K562 (cell line): ENCODE measurements around the gene SCRN2. TPM values are rescaled to one million over a fixed set of nuclear protein-coding genes. Genes with fewer than 3 reads are reported as not detected.

Experiments
- ATAC-seq: fragments of 200-7000 bp; cut with Tn5 transposase; 3 replicates; pipeline ENCODE4 v1.9.1; 2020; ENCODE audit warnings: moderate library complexity
- BruUV-seq: library from RNA; stranded (reverse); fragments of 400-500 nt; replicated peaks from 2 replicates; lab custom pipeline; 2021; lab: Mats Ljungman, UMichigan
- CTCF ChIA-PET: fragments of 300-600 bp; formaldehyde crosslinking; extraction: SDS; loops from one replicate; lab custom pipeline; 2021; ENCODE audit warnings: low intra/inter-chr PET ratio; lab: Yijun Ruan, JAX
- POLR2A ChIA-PET: fragments of 300-600, 350-650 bp; sonication (Branson Sonifier 250); formaldehyde crosslinking; extraction: SDS; loops from one replicate; lab custom pipeline; 2021; ENCODE audit warnings: antibody characterized with exemption, inconsistent platforms; lab: Yijun Ruan, JAX
- DNase-seq, 4 experiments: peaks; one replicate each; pipeline versions ENCODE4 v3.0.0 to v3.0.0-alpha.2; 2011 to 2018; ENCODE audit warnings: low spot score in 3 of 4, mixed read lengths in 3 of 4; ENCODE audit errors: extremely low read depth in 1 of 4
- FAIRE-seq: peaks from 2 replicates; lab custom pipeline; 2011; peaks lifted over from hg19 to GRCh38; lab: Jason Lieb, UNC
- H2AFZ ChIP-seq: 2 replicates; pipeline ENCODE4 v1.6.0; 2011; ENCODE audit warnings: low read depth, low read length, control low read depth, inconsistent platforms
- H3K27ac ChIP-seq: fragments of 200-600 bp; 3 replicates; pipeline ENCODE4 v1.8.0; 2011; ENCODE audit warnings: low read depth, mild to moderate bottlenecking, control low read depth, inconsistent platforms, low read length, moderate library complexity, mixed read lengths; ENCODE audit errors: extremely low read depth
- H3K27me3 ChIP-seq, 2 experiments: fragments of 300-600 bp in 1 of 2; 2 replicates in 1 of 2; 3 replicates in 1 of 2; pipeline versions ENCODE4 v1.6.0 to v1.8.0; 2011; ENCODE audit warnings: inconsistent platforms in 2 of 2, low read length in 2 of 2, mild to moderate bottlenecking in 1 of 2, mixed read lengths in 1 of 2, moderate library complexity in 1 of 2; ENCODE audit not compliant: control insufficient read depth in 2 of 2, insufficient read depth in 2 of 2
- H3K36me3 ChIP-seq: fragments of 300-600 bp; 3 replicates; pipeline ENCODE4 v1.8.0; 2011; ENCODE audit warnings: mild to moderate bottlenecking, low read length, inconsistent platforms; ENCODE audit not compliant: control insufficient read depth, insufficient read depth
- H3K4me1 ChIP-seq, 2 experiments: fragments of 200-600 bp in 1 of 2; replicated peaks in 1 of 2; 2 replicates in 1 of 2; 3 replicates in 1 of 2; pipeline versions ENCODE4 v1.5.1 to v1.8.0; 2011; ENCODE audit warnings: inconsistent platforms in 2 of 2, low read length in 2 of 2, mild to moderate bottlenecking in 1 of 2, mixed read lengths in 1 of 2, moderate library complexity in 1 of 2; ENCODE audit not compliant: control insufficient read depth in 2 of 2, insufficient read depth in 2 of 2
- H3K4me2 ChIP-seq: 2 replicates; pipeline ENCODE4 v1.6.1; 2011; ENCODE audit warnings: low read length, control low read depth, inconsistent platforms, mixed read lengths; ENCODE audit not compliant: insufficient read depth
- H3K4me3 ChIP-seq: fragments of 200-600 bp; sonication (generic), shearing (Covaris generic); 2 replicates; pipeline ENCODE4 v1.5.1; 2016; ENCODE audit warnings: control low read depth, inconsistent platforms
- H3K79me2 ChIP-seq: fragments of 200-600 bp; 3 replicates; pipeline ENCODE4 v1.8.0; 2011; ENCODE audit warnings: low read length, inconsistent platforms; ENCODE audit not compliant: control insufficient read depth, insufficient read depth
- H3K9ac ChIP-seq, 2 experiments: 2 replicates each; pipeline versions ENCODE4 v1.6.0 to v1.6.1; 2011; ENCODE audit warnings: low read depth in 2 of 2, low read length in 2 of 2, control low read depth in 1 of 2, inconsistent platforms in 1 of 2, mild to moderate bottlenecking in 1 of 2, mixed read lengths in 1 of 2; ENCODE audit not compliant: insufficient read depth in 1 of 2
- H3K9me1 ChIP-seq: one replicate; pipeline ENCODE4 v1.6.0; 2011; ENCODE audit warnings: inconsistent platforms, mild to moderate bottlenecking, low read length, moderate library complexity; ENCODE audit not compliant: control insufficient read depth, insufficient read depth
- H3K9me3 ChIP-seq: replicated peaks from 2 replicates; pipeline ENCODE4 v1.5.1; 2011; ENCODE audit warnings: low read depth, low read length, inconsistent platforms; ENCODE audit not compliant: control insufficient read depth, insufficient read depth
- H4K20me1 ChIP-seq: replicated peaks from 2 replicates; pipeline ENCODE4 v1.6.1; 2011; ENCODE audit warnings: low read length, inconsistent platforms, mixed read lengths; ENCODE audit not compliant: control insufficient read depth, insufficient read depth
- ATF3 ChIP-seq, 2 experiments: fragments of 450-650 bp in 1 of 2; sonication (generic) in 1 of 2; formaldehyde crosslinking in 1 of 2; IDR thresholded peaks in 1 of 2; conservative IDR thresholded peaks in 1 of 2; 2 replicates each; pipeline versions ENCODE4 v1.6.1 to v1.8.1; 2016 to 2023; ENCODE audit warnings: mild to moderate bottlenecking in 2 of 2, moderate library complexity in 2 of 2, inconsistent platforms in 1 of 2, missing genetic modification reagents in 1 of 2
- FOSL1 ChIP-seq: fragments of 200-800 bp; sonication (Bioruptor generic); conservative IDR thresholded peaks from 2 replicates; pipeline ENCODE4 v1.6.1; 2016; ENCODE audit warnings: missing genetic modification characterization, missing compliant biosample characterization
- GTF2B ChIP-seq: IDR thresholded peaks from 2 replicates; pipeline ENCODE4 v1.6.1; 2011; ENCODE audit not compliant: insufficient read length; ENCODE audit errors: extremely low read depth
- JUN ChIP-seq, 2 experiments: sonication (generic) in 1 of 2; formaldehyde crosslinking in 1 of 2; IDR thresholded peaks; 2 replicates each; pipeline versions ENCODE4 v1.6.1 to v1.8.0; 2012 to 2022; ENCODE audit warnings: borderline replicate concordance in 2 of 2, mild to moderate bottlenecking in 2 of 2, improper control_type of control experiment in 1 of 2, low read depth in 1 of 2, low read length in 1 of 2, missing genetic modification reagents in 1 of 2
- JUND ChIP-seq, 2 experiments: IDR thresholded peaks; 2 replicates in 1 of 2; 3 replicates in 1 of 2; pipeline ENCODE4 v1.6.1; 2011; ENCODE audit warnings: borderline replicate concordance in 2 of 2, low read depth in 2 of 2, low read length in 2 of 2, improper control_type of control experiment in 1 of 2, missing biosample characterization in 1 of 2, missing genetic modification characterization in 1 of 2, missing genetic modification reagents in 1 of 2
- NCOA6 ChIP-seq: fragments of 450-650 bp; IDR thresholded peaks from 2 replicates; pipeline ENCODE4 v1.6.1; 2017; ENCODE audit warnings: mild to moderate bottlenecking
- PRDM10 ChIP-seq: fragments of 450-650 bp; IDR thresholded peaks from 2 replicates; pipeline ENCODE4 v1.6.1; 2018; ENCODE audit not compliant: partially characterized antibody
- ZNF778 ChIP-seq: fragments of 450-650 bp; formaldehyde crosslinking; IDR thresholded peaks from 2 replicates; pipeline ENCODE4 v1.4.0; 2020; ENCODE audit warnings: mild to moderate bottlenecking, moderate library complexity
- WGBS: fragments of 100-300 bp; shearing (Covaris generic); methylation state at CpG from one replicate; pipeline ENCODE4 v1.1.6; 2016; ENCODE audit warnings: low coverage, mixed read lengths; ENCODE audit not compliant: insufficient coverage; ENCODE audit errors: missing lambda C conversion rate; 5-methylcytosine and 5-hydroxymethylcytosine counted together
- in situ Hi-C: fragments of 300-500 bp; cut with MboI; formaldehyde crosslinking; loops from 4 replicates; pipeline ENCODE4 v1.15.0; 2018; ENCODE audit warnings: inconsistent platforms, mixed read lengths
- intact Hi-C: fragments of 100-400 bp; cut with micrococcal nuclease; formaldehyde crosslinking; loops from 2 replicates; pipeline ENCODE4 v1.14.2; 2022
- polyA plus RNA-seq, 8 experiments: library from polyadenylated mRNA; depleted of rRNA in 4 of 8; stranded (reverse) in 5 of 8; unstranded in 3 of 8; fragments of >200 nt; fragmentation: Nextera tagmentation in 2 of 8; fragmentation: Illumina TruSeq in 1 of 8; extraction: Ambion mirVana in 2 of 8; extraction: Trizol in 1 of 8; gene quantifications; 2 replicates each; pipeline versions ENCODE4 v1.2.1 to v1.2.3, GENCODE V29; 2011 to 2014; ENCODE audit warnings: inconsistent platforms in 1 of 8, missing spikeins in 1 of 8
- total RNA-seq, 7 experiments: library from RNA; depleted of rRNA in 6 of 7; stranded (reverse); fragments of >200 nt in 6 of 7; fragmentation: Illumina TruSeq in 2 of 7; extraction: Trizol in 2 of 7; gene quantifications; 2 replicates each; pipeline versions ENCODE4 v1.2.1 to v1.2.3, GENCODE V29; 2011 to 2021; ENCODE audit warnings: low replicate concordance in 1 of 7

SCRN2 gene
- total and polyA plus RNA-seq, 9 of the 15 experiments (the other 6 are each of a cell fraction or from before 2014, with no cell fraction given): 0.25 to 32.9 (median 13.6) TPM

- no peak overlapping the region for H3K27ac ChIP-seq
- no peaks in the 10 kb centered on the region for H4K20me1 ChIP-seq
- FAIRE-seq (peak; percentile 72), DNase-seq (no peak), ATAC-seq (no peak)
- BruUV-seq: no TSS peak
- 48% methylated on average over 6 of the region's 6 CpGs for WGBS
- no peaks in the 10 kb centered on the region for H3K79me2 ChIP-seq
- H3K36me3 ChIP-seq: no peaks in the 10 kb centered on the region
- TF ChIP-seq GTF2B (no peak), ATF3 (IDR thresholded peaks at IDR 0.05) (peak; percentile 70), ATF3 (CRISPR knock-in tag; conservative IDR thresholded peaks at IDR 0.05) (no peak), NCOA6 (no peak), PRDM10 (peak; percentile 36), ZNF778 (CRISPR knock-in tag) (no peak), JUND (IDR thresholded peaks at IDR 0.05; ENCODE audit: borderline replicate concordance, low read depth, low read length) (peak; percentile 76), JUND (tag; IDR thresholded peaks at IDR 0.05; ENCODE audit: borderline replicate concordance, low read depth, low read length) (no peak; the same call in 2 of the 3 replicates), JUN (IDR thresholded peaks at IDR 0.05; ENCODE audit: borderline replicate concordance, low read depth, low read length) (0 out of 2 replicates have a peak, but pooled peaks have one; percentile 18), JUN (CRISPR knock-in tag; IDR thresholded peaks at IDR 0.05; ENCODE audit: borderline replicate concordance) (no peak), FOSL1 (tag) (peak; percentile 31; the same call in 1 of the 2 replicates)
- ChIA-PET CTCF (interaction anchor here (1.4 to 6.1 kb wide), 2 partner anchors 10 to 45 kb away, joined by 3 to 171 read pairs; partner anchors contain the start of gene SCRN2), POLR2A (interaction anchor here (0.6 to 1.0 kb wide), 3 partner anchors 9 to 32 kb away, joined by 3 to 4 read pairs (median 3); no protein-coding TSS in a partner anchor)
- no peak overlapping the region for H3K4me2 ChIP-seq
- H3K4me3 ChIP-seq: no peak overlapping the region
- 0 out of 4 replicates have a peak overlapping the region, but pooled peaks of 1 of the 2 experiments have one; percentile 61 for H3K9ac ChIP-seq
- no peaks in the 10 kb centered on the region; a peak in 1 of 5 replicates for H3K27me3 ChIP-seq
- H3K4me1 ChIP-seq: peaks cover 15 to 21% of the 10 kb centered on the region in 2 experiments; a peak in 4 of 5 replicates
- intact Hi-C loops: no loop called here
- H3K9me3 ChIP-seq: no peaks in the 10 kb centered on the region
- H3K9me1 ChIP-seq: no peaks in the 10 kb centered on the region
- in situ Hi-C loops: no loop called here
- H2AFZ ChIP-seq: no peak overlapping the region; the same call in 1 of the 2 replicates
These were observed 47.2 kb upstream of the SCRN2 start for GRCh38 chr17:47888293-47888692.
